ENCODE measurements around the gene ALLC.
"Not testable (repeated sequence)": the region's sequence is repeated elsewhere in the genome, so short reads cannot be mapped to it uniquely, and the experiment has no call there.

ALLC gene

DNA sequence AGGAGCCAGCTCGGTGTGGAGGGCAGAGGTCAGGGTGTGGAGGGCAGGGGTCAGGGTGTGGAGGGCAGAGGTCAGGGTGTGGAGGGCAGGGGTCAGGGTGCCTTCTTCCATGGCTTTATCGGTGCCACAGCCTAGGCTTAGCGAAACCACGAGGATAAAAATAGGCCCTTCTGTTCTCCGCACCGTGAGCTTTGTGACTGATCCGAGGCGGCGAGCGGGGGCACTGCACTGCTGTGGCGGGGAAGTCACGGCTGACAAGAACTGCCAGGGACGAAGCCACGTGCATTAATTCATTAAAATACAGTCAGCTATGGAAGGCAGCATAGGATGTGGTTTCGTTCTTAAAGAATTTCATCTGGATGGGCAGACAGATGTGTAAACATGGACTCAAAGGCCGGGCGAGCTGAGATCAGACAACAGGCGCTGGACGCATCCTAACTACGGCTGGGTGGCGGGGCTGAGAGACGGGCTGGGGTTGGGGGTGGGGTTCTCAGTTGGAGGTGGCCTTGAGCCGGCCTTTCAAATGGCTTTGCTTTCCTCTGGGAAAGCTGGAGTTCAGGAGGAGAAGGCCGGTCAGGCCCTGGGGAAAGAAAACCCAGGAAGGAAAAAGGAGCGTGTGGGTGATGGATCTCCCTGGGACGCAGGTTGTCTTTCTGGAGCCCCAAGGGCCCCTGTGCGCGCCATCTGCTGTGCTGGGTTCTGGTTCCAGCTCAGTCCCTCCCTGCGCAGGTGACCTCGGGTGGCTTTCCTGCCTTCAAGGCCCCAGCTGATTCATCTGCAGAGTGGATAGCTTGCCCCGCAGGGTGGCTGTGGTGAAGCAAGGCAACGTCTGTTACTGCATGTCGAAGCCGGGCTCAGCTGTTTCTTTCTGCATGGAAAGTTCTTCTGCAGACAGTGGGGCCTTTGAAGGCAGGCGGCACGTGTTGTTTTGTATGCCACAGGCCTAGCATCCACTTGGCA, 958 bp upstream of the ALLC start:
- no peak for DNase-seq (ENCODE audit: low read depth, low spot score)
- Histone ChIP-seq H3K9me3 (ENCODE audit: control insufficient read depth, insufficient read depth, low read length) (no peaks in the 10 kb centered on the region), H3K4me3 (ENCODE audit: low read length) (no peak overlapping the region), H3K36me3 (ENCODE audit: control insufficient read depth, insufficient read depth, low read length) (no peaks in the 10 kb centered on the region), H3K27me3 (ENCODE audit: control insufficient read depth, insufficient read depth, low read length) (no peaks in the 10 kb centered on the region), H3K4me1 (ENCODE audit: control insufficient read depth, insufficient read depth, low read length) (peaks cover 4% of the 10 kb centered on the region), H3K27ac (ENCODE audit: low read length) (no peak overlapping the region)
- no CpG with 5 or more reads among the region's 36 CpGs for WGBS (ENCODE audit: insufficient coverage, insufficient read length)

DNA sequence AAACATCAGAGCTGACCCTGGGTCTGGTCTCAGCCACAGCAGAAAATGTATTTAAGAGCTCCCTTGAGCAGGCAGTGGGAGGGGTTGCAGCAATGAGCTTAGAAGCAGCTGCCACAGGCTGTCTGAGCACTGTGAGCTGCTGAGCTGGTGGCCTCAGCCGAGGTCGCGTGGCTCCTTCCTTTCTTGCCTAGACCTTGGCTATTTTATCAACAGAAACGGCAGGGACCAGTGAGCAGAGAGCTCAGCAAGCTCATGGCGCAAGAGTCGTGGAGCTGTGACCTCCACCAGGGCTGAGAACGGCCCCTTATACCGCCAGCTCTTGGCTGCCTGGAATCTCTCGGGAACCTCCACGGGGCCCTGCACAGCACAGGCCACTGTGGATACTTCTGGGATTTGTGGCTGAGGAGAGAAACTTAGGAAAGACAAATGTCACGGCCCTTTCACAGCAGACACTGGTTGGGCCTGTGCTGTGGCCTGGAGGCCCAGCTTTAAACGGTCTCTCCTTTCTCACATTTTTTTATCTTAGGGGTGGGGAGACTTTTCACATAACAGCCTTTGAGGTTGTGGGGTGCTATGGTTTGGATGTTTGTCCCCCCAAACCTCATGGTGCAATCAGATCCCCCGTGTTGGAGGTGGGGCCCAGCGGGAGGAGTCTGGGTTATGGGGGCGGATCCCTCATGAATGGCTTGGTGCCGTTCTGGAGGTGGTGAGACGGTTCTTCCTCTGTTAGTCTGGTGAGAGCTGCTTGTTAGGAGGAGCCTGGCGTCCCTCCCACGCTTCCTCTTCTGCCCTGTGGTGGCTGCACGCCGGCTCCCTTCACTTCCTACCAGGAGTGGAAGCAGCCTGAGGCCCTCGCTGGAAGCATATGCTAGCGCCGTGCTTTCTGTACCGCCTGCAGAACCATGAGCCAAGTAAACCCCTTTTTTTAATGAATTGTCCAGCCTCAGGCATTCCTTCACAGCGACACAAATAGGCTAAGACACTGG, 1.7 kb downstream of the ALLC start:
- H3K27me3 ChIP-seq (ENCODE audit: control insufficient read depth, insufficient read depth, low read length) = no peaks in the 10 kb centered on the region; the same call in 1 of the 2 replicates
- H3K4me3 ChIP-seq (ENCODE audit: low read length) = no peak overlapping the region
- H3K9me3 ChIP-seq (ENCODE audit: control insufficient read depth, insufficient read depth, low read length) = no peaks in the 10 kb centered on the region
- no peak overlapping the region for H3K27ac ChIP-seq (ENCODE audit: low read length)
- H3K36me3 ChIP-seq (ENCODE audit: control insufficient read depth, insufficient read depth, low read length) = no peaks in the 10 kb centered on the region
- no peak for DNase-seq (ENCODE audit: low read depth, low spot score)
- WGBS (ENCODE audit: insufficient coverage, insufficient read length) = no CpG with 5 or more reads among the region's 26 CpGs
- peaks cover 2% of the 10 kb centered on the region for H3K4me1 ChIP-seq (ENCODE audit: control insufficient read depth, insufficient read depth, low read length)

DNA sequence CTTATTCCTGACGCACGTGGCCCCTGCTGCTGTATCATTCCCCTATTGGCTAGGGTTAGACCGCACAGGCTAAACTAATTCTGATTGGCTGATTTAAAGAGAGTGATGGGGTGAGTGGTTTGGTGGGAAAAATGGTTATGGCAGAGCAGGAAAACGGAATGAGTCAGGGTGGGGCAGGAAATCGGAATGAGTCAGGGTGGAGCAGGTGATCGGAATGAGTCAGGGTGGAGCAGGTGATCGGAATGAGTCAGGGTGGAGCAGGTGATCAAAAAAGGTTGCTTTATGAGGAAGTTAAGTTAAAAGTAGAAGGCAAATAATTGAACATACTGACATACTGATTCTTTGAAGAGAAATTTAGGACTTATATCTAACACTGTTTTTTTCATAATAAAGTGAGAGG, 2.6 kb downstream of the ALLC start:
- DNase-seq (ENCODE audit: low read depth, low spot score) = not testable (repeated sequence)

DNA sequence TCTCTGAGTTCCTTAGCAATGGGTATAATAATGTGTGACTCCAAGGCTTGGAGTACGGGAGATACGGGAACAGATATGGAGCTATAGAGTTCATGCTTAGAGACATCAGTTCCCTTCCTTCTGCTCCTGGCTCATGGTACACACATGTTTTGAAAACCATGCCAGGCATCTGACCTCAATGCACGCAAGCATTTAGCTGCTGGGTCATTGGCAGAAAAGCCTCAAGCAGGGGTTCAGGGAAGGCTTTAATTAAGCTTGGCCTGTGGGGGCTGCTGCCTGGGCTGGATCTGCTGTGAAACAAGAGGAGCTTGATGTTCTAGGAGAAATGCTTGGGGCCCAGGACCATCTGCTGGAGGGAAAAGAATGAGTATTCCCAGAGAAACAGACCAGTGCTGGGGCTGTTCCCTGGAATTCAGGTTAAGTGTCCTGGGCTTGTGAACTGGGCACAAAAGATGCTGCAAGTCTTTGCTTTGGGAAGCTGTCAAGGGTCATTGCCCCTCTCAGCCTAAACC, 3.2 kb downstream of the ALLC start:
- no peak for DNase-seq (ENCODE audit: low read depth, low spot score)
- Histone ChIP-seq H3K4me1 (ENCODE audit: control insufficient read depth, insufficient read depth, low read length) (peaks cover 2% of the 10 kb centered on the region), H3K9me3 (ENCODE audit: control insufficient read depth, insufficient read depth, low read length) (no peaks in the 10 kb centered on the region), H3K4me3 (ENCODE audit: low read length) (no peak overlapping the region), H3K27ac (ENCODE audit: low read length) (no peak overlapping the region), H3K27me3 (ENCODE audit: control insufficient read depth, insufficient read depth, low read length) (no peaks in the 10 kb centered on the region; the same call in 1 of the 2 replicates), H3K36me3 (ENCODE audit: control insufficient read depth, insufficient read depth, low read length) (no peaks in the 10 kb centered on the region)
- no CpG with 5 or more reads among the region's 3 CpGs for WGBS (ENCODE audit: insufficient coverage, insufficient read length)

More for the DNA sequence above, 2.6 kb downstream of the ALLC start:
- H3K9me3 ChIP-seq (ENCODE audit: control insufficient read depth, insufficient read depth, low read length); H3K4me3 ChIP-seq (ENCODE audit: low read length); H3K36me3 ChIP-seq (ENCODE audit: control insufficient read depth, insufficient read depth, low read length); H3K27me3 ChIP-seq (ENCODE audit: control insufficient read depth, insufficient read depth, low read length); H3K27ac ChIP-seq (ENCODE audit: low read length); H3K4me1 ChIP-seq (ENCODE audit: control insufficient read depth, insufficient read depth, low read length): not testable (repeated sequence)
- no CpG with 5 or more reads among the region's 7 CpGs for WGBS (ENCODE audit: insufficient coverage, insufficient read length)

DNA sequence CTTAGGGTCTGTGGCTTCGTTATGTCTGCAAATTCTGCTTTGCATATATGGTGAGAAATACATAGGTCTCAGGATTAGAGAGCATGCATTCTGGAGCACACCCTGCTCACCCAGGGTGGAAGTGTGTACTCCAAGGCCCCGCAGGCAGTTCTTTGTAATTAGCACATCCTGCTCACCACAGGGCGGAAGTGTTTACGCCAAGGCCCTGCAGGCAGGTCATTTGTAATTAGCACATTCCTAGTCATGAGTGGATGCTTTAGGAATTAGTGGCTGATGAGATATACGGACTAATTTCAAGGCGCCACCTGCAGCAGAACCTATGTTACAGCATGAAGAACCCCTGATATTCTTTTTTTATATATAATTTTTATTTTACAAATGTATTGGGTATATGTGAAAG, 4.2 kb downstream of the ALLC start:
- Histone ChIP-seq H3K27me3 (ENCODE audit: control insufficient read depth, insufficient read depth, low read length) (no peaks in the 10 kb centered on the region; the same call in 1 of the 2 replicates), H3K27ac (ENCODE audit: low read length) (no peak overlapping the region), H3K9me3 (ENCODE audit: control insufficient read depth, insufficient read depth, low read length) (no peaks in the 10 kb centered on the region), H3K36me3 (ENCODE audit: control insufficient read depth, insufficient read depth, low read length) (no peaks in the 10 kb centered on the region), H3K4me3 (ENCODE audit: low read length) (no peak overlapping the region), H3K4me1 (ENCODE audit: control insufficient read depth, insufficient read depth, low read length) (peaks cover 2% of the 10 kb centered on the region)
- no peak for DNase-seq (ENCODE audit: low read depth, low spot score)
- WGBS (ENCODE audit: insufficient coverage, insufficient read length) = no CpG with 5 or more reads among the region's 6 CpGs

DNA sequence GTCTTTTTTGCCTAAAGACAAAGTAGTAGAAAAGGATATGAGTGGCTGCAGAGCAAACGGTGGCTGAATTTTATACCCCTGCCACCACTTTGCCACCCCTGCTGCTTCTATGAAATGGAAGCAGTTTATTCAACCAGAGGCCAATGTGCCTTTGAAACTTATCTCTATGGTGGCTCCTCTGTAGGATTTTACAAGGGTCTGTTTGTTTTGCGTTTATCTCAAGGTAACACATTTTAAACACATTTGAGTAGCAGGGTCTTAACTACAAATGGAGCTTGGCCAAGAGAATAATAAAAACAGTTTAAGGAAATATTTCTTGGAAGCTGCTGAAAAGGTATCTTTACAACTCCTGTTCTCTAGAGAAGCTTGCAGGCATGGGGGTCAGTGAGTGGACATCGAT, 6.1 kb downstream of the ALLC start:
- no peaks in the 10 kb centered on the region; the same call in 1 of the 2 replicates for H3K27me3 ChIP-seq (ENCODE audit: control insufficient read depth, insufficient read depth, low read length)
- no peak for DNase-seq (ENCODE audit: low read depth, low spot score)
- H3K4me1 ChIP-seq (ENCODE audit: control insufficient read depth, insufficient read depth, low read length) = no peaks in the 10 kb centered on the region
- no peaks in the 10 kb centered on the region for H3K9me3 ChIP-seq (ENCODE audit: control insufficient read depth, insufficient read depth, low read length)
- WGBS (ENCODE audit: insufficient coverage, insufficient read length) = no CpG with 5 or more reads among the region's 3 CpGs
- H3K4me3 ChIP-seq (ENCODE audit: low read length) = no peak overlapping the region
- H3K27ac ChIP-seq (ENCODE audit: low read length) = no peak overlapping the region
- no peaks in the 10 kb centered on the region for H3K36me3 ChIP-seq (ENCODE audit: control insufficient read depth, insufficient read depth, low read length)

DNA sequence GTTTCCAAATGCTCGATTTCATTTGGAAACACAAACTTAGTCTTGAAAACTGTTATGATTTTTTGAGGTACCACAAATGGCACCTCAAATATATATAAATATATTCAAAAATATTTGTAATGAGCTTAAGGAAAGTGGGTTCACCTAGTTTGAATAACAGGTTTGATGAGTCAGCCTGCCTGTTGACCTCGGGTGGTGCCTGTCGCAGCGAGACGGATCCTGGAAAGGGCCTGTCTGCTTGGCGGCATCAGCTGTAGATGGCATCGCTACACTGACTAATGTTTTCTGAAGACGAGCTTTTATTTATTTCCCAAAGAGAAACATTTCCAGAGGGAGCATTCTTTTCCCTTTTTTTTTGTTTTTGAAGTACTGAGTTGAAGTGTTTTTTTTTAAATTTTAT, 6.9 kb downstream of the ALLC start:
- no peak overlapping the region for H3K4me3 ChIP-seq (ENCODE audit: low read length)
- H3K4me1 ChIP-seq (ENCODE audit: control insufficient read depth, insufficient read depth, low read length) = no peaks in the 10 kb centered on the region
- no peaks in the 10 kb centered on the region for H3K9me3 ChIP-seq (ENCODE audit: control insufficient read depth, insufficient read depth, low read length)
- no CpG with 5 or more reads among the region's 8 CpGs for WGBS (ENCODE audit: insufficient coverage, insufficient read length)
- H3K27me3 ChIP-seq (ENCODE audit: control insufficient read depth, insufficient read depth, low read length) = no peaks in the 10 kb centered on the region; the same call in 1 of the 2 replicates
- no peaks in the 10 kb centered on the region for H3K36me3 ChIP-seq (ENCODE audit: control insufficient read depth, insufficient read depth, low read length)
- H3K27ac ChIP-seq (ENCODE audit: low read length) = no peak overlapping the region
- DNase-seq (ENCODE audit: low read depth, low spot score) = no peak

DNA sequence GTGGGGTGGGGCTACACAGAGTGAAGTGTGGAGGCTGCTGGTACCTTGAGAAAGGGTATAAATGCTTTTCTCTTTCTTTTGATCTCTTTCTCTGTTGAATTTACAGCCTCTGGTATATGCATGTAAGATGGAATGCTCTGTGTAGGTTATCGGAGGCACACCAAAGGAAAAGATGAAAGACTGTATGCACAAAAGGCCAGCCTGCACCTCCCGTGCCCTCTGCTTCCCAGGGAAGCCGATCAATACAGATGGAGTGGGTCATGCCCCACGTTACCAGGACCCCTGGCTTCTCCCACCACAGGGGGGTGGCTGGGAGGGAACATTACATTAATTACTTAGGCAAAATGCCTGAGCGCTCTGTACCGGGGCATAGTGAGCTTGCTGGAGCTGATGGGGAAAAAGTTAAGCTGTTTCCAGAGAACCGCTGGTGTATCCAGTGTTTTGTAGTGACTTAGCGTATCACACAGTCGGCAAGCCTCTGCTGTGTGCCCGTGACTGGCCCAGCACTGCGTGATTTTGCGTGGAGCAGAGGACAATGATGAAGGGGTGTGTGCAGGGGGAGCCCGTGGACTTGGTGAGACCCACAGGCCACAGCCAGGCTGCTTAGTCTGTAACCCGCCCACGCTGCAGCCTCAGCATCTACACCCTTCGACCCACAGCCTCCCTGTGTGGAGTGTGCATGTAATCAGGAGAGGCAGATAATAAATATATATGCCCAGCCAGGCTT, 8.0 kb downstream of the ALLC start:
- Histone ChIP-seq H3K27ac (ENCODE audit: low read length) (no peak overlapping the region), H3K27me3 (ENCODE audit: control insufficient read depth, insufficient read depth, low read length) (no peaks in the 10 kb centered on the region; the same call in 1 of the 2 replicates), H3K36me3 (ENCODE audit: control insufficient read depth, insufficient read depth, low read length) (no peaks in the 10 kb centered on the region), H3K4me1 (ENCODE audit: control insufficient read depth, insufficient read depth, low read length) (no peaks in the 10 kb centered on the region), H3K9me3 (ENCODE audit: control insufficient read depth, insufficient read depth, low read length) (no peaks in the 10 kb centered on the region), H3K4me3 (ENCODE audit: low read length) (no peak overlapping the region)
- no peak for DNase-seq (ENCODE audit: low read depth, low spot score)
- no CpG with 5 or more reads among the region's 16 CpGs for whole genome bisulfite sequencing (ENCODE audit: insufficient coverage, insufficient read length)

DNA sequence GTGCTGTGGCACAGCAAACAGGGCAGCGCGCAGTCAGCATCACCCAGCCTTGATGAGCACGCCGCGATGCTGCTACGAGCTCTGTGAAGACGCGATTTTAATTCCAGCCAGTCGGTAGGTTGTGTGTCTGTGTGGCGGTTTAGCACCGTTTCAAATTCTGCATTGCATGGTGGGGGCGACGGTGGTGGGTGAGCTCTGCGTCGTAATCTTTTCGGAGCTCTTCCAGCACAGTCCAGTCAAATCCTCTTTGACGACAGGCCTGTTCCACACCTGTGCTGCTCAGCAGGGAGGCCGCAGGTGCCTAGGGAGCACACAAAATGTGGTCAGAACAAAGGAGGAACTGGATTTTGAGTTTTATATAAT, 8.6 kb downstream of the ALLC start:
- no peak overlapping the region for H3K4me3 ChIP-seq (ENCODE audit: low read length)
- DNase-seq (ENCODE audit: low read depth, low spot score) = no peak
- H3K9me3 ChIP-seq (ENCODE audit: control insufficient read depth, insufficient read depth, low read length) = no peaks in the 10 kb centered on the region
- no peaks in the 10 kb centered on the region for H3K4me1 ChIP-seq (ENCODE audit: control insufficient read depth, insufficient read depth, low read length)
- no peaks in the 10 kb centered on the region for H3K36me3 ChIP-seq (ENCODE audit: control insufficient read depth, insufficient read depth, low read length)
- H3K27me3 ChIP-seq (ENCODE audit: control insufficient read depth, insufficient read depth, low read length) = no peaks in the 10 kb centered on the region; the same call in 1 of the 2 replicates
- no peak overlapping the region for H3K27ac ChIP-seq (ENCODE audit: low read length)
- WGBS (ENCODE audit: insufficient coverage, insufficient read length) = no CpG with 5 or more reads among the region's 18 CpGs
